CD4-positive, CD25-positive, alpha-beta regulatory T cell (primary cell): ENCODE data around the gene NOS1AP. TPM values are rescaled to one million over a fixed set of nuclear protein-coding genes. Genes with fewer than 3 reads are reported as not detected.

Experiments
- ATAC-seq, 2 donors: fragments of 150-1000 bp; cut with Tn5 transposase; one replicate each; pipeline ENCODE4 v1.10.0; 2021; ENCODE audit warnings: low read depth in 2 of 2, moderate number of reproducible peaks in 2 of 2, moderate library complexity in 1 of 2
- DNase-seq, 3 donors: peaks; one replicate each; pipeline versions ENCODE4 v3.0.0 to v3.0.0-alpha.2; 2012 to 2022; ENCODE audit warnings: mixed read lengths in 1 of 3
- H3K27ac ChIP-seq: one replicate; pipeline ENCODE4 v1.7.0; 2013; ENCODE audit warnings: mild to moderate bottlenecking, low read length; ENCODE audit not compliant: insufficient read depth, poor library complexity, severe bottlenecking
- H3K27me3 ChIP-seq: one replicate; pipeline ENCODE4 v1.7.0; 2013; ENCODE audit warnings: low read length; ENCODE audit not compliant: control insufficient read depth, insufficient read depth
- H3K36me3 ChIP-seq: one replicate; pipeline ENCODE4 v1.7.0; 2013; ENCODE audit warnings: mild to moderate bottlenecking, low read length, moderate library complexity; ENCODE audit not compliant: control insufficient read depth, insufficient read depth
- H3K4me1 ChIP-seq: 2 replicates; pipeline ENCODE4 v1.7.0; 2013; ENCODE audit warnings: mild to moderate bottlenecking, low read length; ENCODE audit not compliant: insufficient read depth, control insufficient read depth, poor library complexity, severe bottlenecking
- H3K4me3 ChIP-seq: one replicate; pipeline ENCODE4 v1.7.0; 2013; ENCODE audit warnings: low read depth, mild to moderate bottlenecking, low read length, moderate library complexity
- H3K9me3 ChIP-seq, 2 experiments: 1 replicate in 1 of 2; 2 replicates in 1 of 2; pipeline ENCODE4 v1.7.0; 2013; ENCODE audit warnings: low read length in 2 of 2, mild to moderate bottlenecking in 1 of 2, moderate library complexity in 1 of 2; ENCODE audit not compliant: control insufficient read depth in 2 of 2
- H3K27ac Mint-ChIP-seq, 3 donors: one replicate each; pipeline ENCODE4 v1.8.0; 2020 to 2022; ENCODE audit warnings: mild to moderate bottlenecking in 3 of 3, mixed read lengths in 3 of 3, moderate library complexity in 2 of 3
- H3K27me3 Mint-ChIP-seq: one replicate; pipeline ENCODE4 v1.8.0; 2022; ENCODE audit warnings: mild to moderate bottlenecking, mixed read lengths
- H3K36me3 Mint-ChIP-seq: one replicate; pipeline ENCODE4 v1.8.0; 2020; ENCODE audit warnings: mixed read lengths
- H3K4me1 Mint-ChIP-seq, 4 donors: one replicate each; pipeline ENCODE4 v1.8.0; 2020 to 2022; ENCODE audit warnings: mixed read lengths in 4 of 4, mild to moderate bottlenecking in 1 of 4
- H3K4me3 Mint-ChIP-seq, 4 donors: one replicate each; pipeline ENCODE4 v1.8.0; 2020 to 2022; ENCODE audit warnings: mild to moderate bottlenecking in 4 of 4, mixed read lengths in 4 of 4, moderate library complexity in 3 of 4
- H3K9me3 Mint-ChIP-seq, 7 donors: one replicate each; pipeline ENCODE4 v1.8.0; 2020 to 2022; ENCODE audit warnings: mixed read lengths in 7 of 7, mild to moderate bottlenecking in 3 of 7, moderate library complexity in 2 of 7
- polyA plus RNA-seq, 4 donors: library from polyadenylated mRNA; unstranded; fragments of 300-500 nt; fragmentation: Illumina TruSeq; gene quantifications; one replicate each; pipeline ENCODE4 v1.2.3, GENCODE V29; 2021
- total RNA-seq: library from RNA; stranded (reverse); gene quantifications from one replicate; pipeline ENCODE4 v1.2.3, GENCODE V29; 2022

Gene NOS1AP
- total and polyA plus RNA-seq, 5 donors from 2014 or later, result not detected

DNA sequence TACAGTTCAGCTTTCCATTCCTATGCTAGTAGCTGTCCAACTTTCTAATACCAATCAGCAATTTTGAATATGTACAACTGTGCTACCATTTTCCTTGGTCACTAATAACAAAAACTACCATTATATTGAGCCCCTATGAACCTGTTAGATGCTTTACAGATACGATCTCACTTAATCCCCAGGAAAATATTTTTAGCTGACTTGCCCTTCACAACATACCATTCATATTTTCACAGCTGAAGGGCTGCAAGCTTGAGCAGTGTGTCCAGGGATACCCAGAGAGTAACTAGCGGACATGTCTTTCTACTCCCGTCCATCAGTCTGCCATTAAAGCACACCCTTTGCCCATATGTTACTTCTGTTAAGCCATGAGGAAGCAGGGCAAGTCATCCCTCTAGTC, 166.7 kb downstream of the NOS1AP start:
- Mint-ChIP-seq H3K9me3 (peaks cover 0 to 2% (median 0%) of the 10 kb centered on the region in 7 donors), H3K4me3 (no peak overlapping the region), H3K27me3 (peaks cover 27% of the 10 kb centered on the region), H3K36me3 (no peaks in the 10 kb centered on the region), H3K4me1 (no peaks in the 10 kb centered on the region), H3K27ac (no peak overlapping the region)
- H3K4me3 ChIP-seq, result no peak overlapping the region
- no peak overlapping the region for H3K27ac ChIP-seq
- H3K9me3 ChIP-seq, result no peaks in the 10 kb centered on the region
- H3K4me1 ChIP-seq, result no peaks in the 10 kb centered on the region
- peaks cover 11% of the 10 kb centered on the region for H3K27me3 ChIP-seq
- no peaks in the 10 kb centered on the region for H3K36me3 ChIP-seq
- no peak for DNase-seq
- no peak for ATAC-seq

DNA sequence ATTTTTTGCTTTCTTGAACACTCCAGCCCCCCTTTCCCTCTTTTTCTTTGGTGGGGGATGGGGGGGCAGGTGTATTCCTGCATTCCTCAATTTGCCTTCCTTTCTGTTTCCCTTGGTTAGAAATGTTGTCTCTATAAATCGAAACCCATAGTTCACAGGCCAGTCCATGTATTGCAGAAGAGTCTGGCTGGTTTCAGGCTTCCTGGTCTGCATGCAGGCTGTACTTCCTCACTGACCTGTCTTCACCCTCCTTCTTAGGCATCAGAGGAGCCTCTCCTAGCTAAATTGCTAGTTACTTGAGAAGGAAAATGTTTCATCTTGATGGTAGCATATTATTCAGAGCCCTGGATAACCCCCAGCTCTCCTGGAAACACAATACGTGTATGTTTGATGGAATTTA, 167.1 kb downstream of the NOS1AP start:
- no peaks in the 10 kb centered on the region for H3K36me3 Mint-ChIP-seq
- H3K4me3 Mint-ChIP-seq, result no peak overlapping the region
- H3K27me3 Mint-ChIP-seq, result peaks cover 27% of the 10 kb centered on the region
- H3K27me3 ChIP-seq, result peaks cover 11% of the 10 kb centered on the region
- no peak overlapping the region for H3K4me3 ChIP-seq
- no peaks in the 10 kb centered on the region for H3K4me1 ChIP-seq
- DNase-seq (no peak), ATAC-seq (no peak)
- peaks cover 0 to 3% (median 0%) of the 10 kb centered on the region in 7 donors for H3K9me3 Mint-ChIP-seq
- no peak overlapping the region for H3K27ac Mint-ChIP-seq
- no peaks in the 10 kb centered on the region for H3K4me1 Mint-ChIP-seq
- no peak overlapping the region for H3K27ac ChIP-seq
- no peaks in the 10 kb centered on the region for H3K9me3 ChIP-seq
- no peaks in the 10 kb centered on the region for H3K36me3 ChIP-seq

DNA sequence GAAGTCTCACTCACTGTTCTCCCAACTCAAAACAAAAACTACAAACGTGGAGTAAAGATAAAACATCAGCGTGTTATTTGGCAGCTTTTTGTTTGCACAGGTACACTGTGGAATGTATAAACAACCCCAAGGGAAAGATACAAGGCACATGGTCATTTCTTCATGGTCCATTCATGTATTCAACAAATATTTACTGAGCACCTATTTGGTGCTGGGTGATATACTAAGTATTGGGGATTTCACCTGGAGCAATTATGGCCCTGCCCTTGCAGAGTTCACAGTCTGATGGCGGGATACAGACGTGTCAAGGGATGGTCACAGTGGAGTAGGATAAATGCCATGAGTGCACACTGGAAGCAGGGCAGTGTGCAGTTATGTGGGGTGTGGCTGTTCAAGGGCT, 171.1 kb downstream of the NOS1AP start:
- Histone ChIP-seq H3K9me3 (no peaks in the 10 kb centered on the region), H3K27me3 (peaks cover 11% of the 10 kb centered on the region), H3K4me1 (no peaks in the 10 kb centered on the region), H3K4me3 (no peak overlapping the region), H3K36me3 (no peaks in the 10 kb centered on the region), H3K27ac (no peak overlapping the region)
- H3K36me3 Mint-ChIP-seq, result no peaks in the 10 kb centered on the region
- peak overlapping the region in 1 of 3 donors; percentile 3 for H3K27ac Mint-ChIP-seq
- no peak overlapping the region for H3K4me3 Mint-ChIP-seq
- ATAC-seq, result no peak
- no peak for DNase-seq
- H3K27me3 Mint-ChIP-seq, result peaks cover 7% of the 10 kb centered on the region
- no peaks in the 10 kb centered on the region for H3K4me1 Mint-ChIP-seq
- peaks cover 0 to 5% (median 0%) of the 10 kb centered on the region in 7 donors for H3K9me3 Mint-ChIP-seq

DNA sequence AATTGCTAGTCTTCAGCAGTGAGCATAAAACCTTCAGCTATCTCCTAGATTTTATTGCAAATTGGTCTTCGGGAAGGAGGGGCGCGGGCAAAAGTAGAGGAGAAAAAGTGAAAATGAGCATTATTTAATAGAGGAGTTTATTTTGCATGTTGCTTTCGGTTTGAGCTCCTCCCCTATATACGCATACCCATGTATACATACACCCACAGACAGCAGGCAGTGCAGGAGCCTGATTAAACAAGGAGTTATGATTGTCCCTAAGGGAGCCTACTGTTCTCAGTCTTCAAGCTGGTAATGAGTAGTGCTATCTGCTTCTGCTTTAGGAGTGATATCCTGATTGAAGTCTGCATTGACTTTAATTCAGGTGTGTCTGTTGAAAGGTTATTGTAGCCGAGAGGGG, 173.3 kb downstream of the NOS1AP start:
- no peaks in the 10 kb centered on the region for H3K36me3 ChIP-seq
- no peak for ATAC-seq
- H3K4me3 ChIP-seq, result no peak overlapping the region
- Mint-ChIP-seq H3K27me3 (no peaks in the 10 kb centered on the region), H3K4me1 (no peaks in the 10 kb centered on the region), H3K4me3 (no peak overlapping the region), H3K9me3 (peaks cover 0 to 8% (median 0%) of the 10 kb centered on the region in 7 donors), H3K36me3 (no peaks in the 10 kb centered on the region), H3K27ac (no peak overlapping the region)
- no peaks in the 10 kb centered on the region for H3K9me3 ChIP-seq
- H3K27ac ChIP-seq, result no peak overlapping the region
- DNase-seq, result no peak
- peaks cover 8% of the 10 kb centered on the region for H3K27me3 ChIP-seq
- H3K4me1 ChIP-seq, result no peaks in the 10 kb centered on the region

DNA sequence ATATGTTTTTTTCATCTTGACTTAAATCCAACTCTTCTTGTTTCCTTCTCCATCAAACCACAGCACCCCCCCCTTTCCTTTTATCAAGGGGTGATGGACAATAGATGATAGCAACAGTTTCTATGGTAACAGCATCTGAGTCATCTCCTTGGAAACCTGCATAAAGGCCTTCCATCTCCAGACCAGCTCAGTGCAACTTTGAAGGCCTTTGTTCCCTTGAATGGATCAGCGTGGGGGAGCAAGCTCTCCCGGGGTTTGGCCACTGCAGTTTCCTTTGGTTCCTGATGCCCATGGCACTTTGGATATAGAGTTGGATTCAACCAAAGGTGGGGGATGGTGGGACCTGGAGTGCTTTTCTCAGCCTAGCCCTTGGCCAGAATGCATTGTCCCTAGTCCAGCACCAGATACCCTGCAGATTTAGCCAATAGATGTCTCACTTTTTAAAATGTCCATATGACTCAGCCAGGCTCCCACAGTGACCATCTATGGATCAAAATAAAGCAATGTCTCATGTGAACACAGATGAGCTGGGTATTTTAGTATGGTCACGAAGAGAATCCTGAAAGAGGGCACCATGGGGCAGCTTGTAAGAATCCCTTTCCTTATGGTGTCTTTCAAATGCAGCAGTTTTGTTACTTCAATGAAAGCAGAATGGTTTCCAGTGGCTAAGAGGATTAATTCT, 179.5 kb downstream of the NOS1AP start:
- H3K36me3 Mint-ChIP-seq, result no peaks in the 10 kb centered on the region
- H3K9me3 ChIP-seq, result no peaks in the 10 kb centered on the region
- no peaks in the 10 kb centered on the region for H3K4me1 Mint-ChIP-seq
- peaks cover 14% of the 10 kb centered on the region for H3K27me3 Mint-ChIP-seq
- H3K4me1 ChIP-seq, result no peaks in the 10 kb centered on the region
- peaks cover 0 to 5% (median 0%) of the 10 kb centered on the region in 7 donors for H3K9me3 Mint-ChIP-seq
- no peak for DNase-seq
- H3K27ac ChIP-seq, result no peak overlapping the region
- H3K4me3 Mint-ChIP-seq, result no peak overlapping the region
- no peak for ATAC-seq
- H3K4me3 ChIP-seq, result no peak overlapping the region
- no peak overlapping the region for H3K27ac Mint-ChIP-seq
- no peaks in the 10 kb centered on the region for H3K36me3 ChIP-seq
- peaks cover 7% of the 10 kb centered on the region for H3K27me3 ChIP-seq

DNA sequence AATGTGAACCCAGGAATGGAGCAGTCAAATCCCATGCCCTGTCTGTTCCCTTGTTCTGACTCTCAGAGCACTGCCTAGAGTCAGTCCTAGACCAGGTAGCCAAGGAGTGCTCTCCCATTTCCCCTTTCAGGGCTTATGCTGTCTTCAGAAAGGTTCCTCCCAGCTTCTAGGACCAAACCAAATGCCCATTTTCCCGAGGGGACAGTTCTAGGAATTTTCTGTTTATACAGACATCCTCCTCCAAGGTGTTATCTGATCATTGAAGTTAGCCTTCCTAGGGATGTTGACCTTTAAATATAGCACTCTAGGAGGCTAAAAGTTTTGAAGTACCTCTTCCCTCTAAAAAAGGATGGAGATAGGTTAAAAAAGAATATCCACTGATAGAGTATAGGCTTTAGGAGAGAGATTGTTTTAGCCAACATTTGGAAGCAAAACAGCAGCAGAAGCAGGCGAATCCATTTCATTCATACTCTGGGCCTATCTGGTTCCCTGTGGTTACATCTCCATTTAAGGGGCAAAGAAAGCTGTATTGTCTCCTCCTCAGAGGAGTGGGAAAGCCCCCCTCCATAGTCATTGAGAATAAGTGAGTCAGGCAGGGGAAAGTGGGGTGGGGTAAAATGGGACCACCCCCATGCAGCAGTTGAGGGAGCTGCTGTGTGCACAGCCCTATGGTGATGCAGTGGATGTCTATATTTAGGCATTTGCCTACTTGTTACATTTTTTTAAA, 180.7 kb downstream of the NOS1AP start:
- Mint-ChIP-seq H3K4me3 (no peak overlapping the region), H3K4me1 (no peaks in the 10 kb centered on the region), H3K27me3 (peaks cover 14% of the 10 kb centered on the region), H3K36me3 (no peaks in the 10 kb centered on the region), H3K27ac (no peak overlapping the region), H3K9me3 (peaks cover 0 to 2% (median 0%) of the 10 kb centered on the region in 7 donors)
- H3K4me3 ChIP-seq, result no peak overlapping the region
- no peak for DNase-seq
- H3K36me3 ChIP-seq, result no peaks in the 10 kb centered on the region
- H3K9me3 ChIP-seq, result no peaks in the 10 kb centered on the region
- H3K4me1 ChIP-seq, result no peaks in the 10 kb centered on the region
- H3K27me3 ChIP-seq, result peaks cover 8% of the 10 kb centered on the region
- ATAC-seq, result no peak
- H3K27ac ChIP-seq, result no peak overlapping the region

DNA sequence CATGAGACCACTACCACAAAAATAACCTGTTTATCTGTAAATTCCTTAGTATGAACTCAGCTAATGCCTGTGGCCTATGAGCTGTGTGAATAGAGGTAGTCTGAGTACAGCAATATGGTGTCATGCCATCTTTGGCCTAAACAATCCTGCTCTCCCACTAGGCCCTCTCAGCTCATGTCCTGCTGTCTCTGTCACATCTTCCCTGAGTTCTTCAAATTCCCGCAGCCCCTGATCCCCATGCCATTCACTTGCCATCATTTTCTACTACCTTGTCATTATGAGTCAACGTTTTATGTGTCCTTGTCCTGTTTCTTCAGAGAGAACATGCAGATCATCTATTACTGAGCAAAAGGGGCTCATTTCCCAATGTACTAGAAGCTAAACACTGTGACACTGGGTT, 181.6 kb downstream of the NOS1AP start:
- no peak for ATAC-seq
- DNase-seq, result no peak

DNA sequence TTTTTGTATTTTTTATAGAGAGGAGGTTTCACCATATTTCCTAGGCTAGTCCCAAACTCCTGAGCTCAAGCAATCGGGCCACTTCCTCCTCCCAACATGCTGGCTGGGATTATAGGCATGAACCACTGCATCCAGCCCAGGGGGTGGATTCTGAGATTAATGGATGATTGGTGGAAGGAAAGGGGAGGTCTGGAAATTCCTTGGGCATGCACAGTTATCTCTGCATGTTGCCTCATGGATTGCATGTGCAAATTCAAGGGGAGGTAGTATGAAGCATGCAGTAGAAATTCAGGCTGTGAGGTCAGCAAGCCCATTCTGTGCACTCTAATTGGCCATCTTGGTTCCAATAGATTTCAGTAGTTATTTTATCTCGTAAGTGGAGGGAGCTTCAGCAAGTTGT, 182.7 kb downstream of the NOS1AP start:
- H3K27me3 Mint-ChIP-seq, result peaks cover 14% of the 10 kb centered on the region
- H3K4me1 ChIP-seq, result no peaks in the 10 kb centered on the region
- peaks cover 6% of the 10 kb centered on the region for H3K27me3 ChIP-seq
- no peak overlapping the region for H3K4me3 ChIP-seq
- no peaks in the 10 kb centered on the region for H3K9me3 ChIP-seq
- no peaks in the 10 kb centered on the region for H3K4me1 Mint-ChIP-seq
- no peak overlapping the region for H3K27ac ChIP-seq
- DNase-seq (no peak), ATAC-seq (no peak)
- no peaks in the 10 kb centered on the region for H3K36me3 Mint-ChIP-seq
- peaks cover 0 to 1% (median 0%) of the 10 kb centered on the region in 7 donors for H3K9me3 Mint-ChIP-seq
- no peaks in the 10 kb centered on the region for H3K36me3 ChIP-seq
- no peak overlapping the region for H3K4me3 Mint-ChIP-seq
- H3K27ac Mint-ChIP-seq, result no peak overlapping the region

More for the DNA sequence above, 181.6 kb downstream of the NOS1AP start:
- H3K4me1 ChIP-seq, result no peaks in the 10 kb centered on the region
- H3K9me3 ChIP-seq, result no peaks in the 10 kb centered on the region
- no peaks in the 10 kb centered on the region for H3K9me3 Mint-ChIP-seq
- peaks cover 8% of the 10 kb centered on the region for H3K27me3 ChIP-seq
- no peaks in the 10 kb centered on the region for H3K4me1 Mint-ChIP-seq
- H3K36me3 Mint-ChIP-seq, result no peaks in the 10 kb centered on the region
- no peaks in the 10 kb centered on the region for H3K36me3 ChIP-seq
- no peak overlapping the region for H3K27ac ChIP-seq
- no peak overlapping the region for H3K4me3 Mint-ChIP-seq
- H3K4me3 ChIP-seq, result no peak overlapping the region
- no peak overlapping the region for H3K27ac Mint-ChIP-seq
- H3K27me3 Mint-ChIP-seq, result peaks cover 14% of the 10 kb centered on the region
